AG04450 (cell line): ENCODE measurements around the gene CD44. TPM values are rescaled to one million over a fixed set of nuclear protein-coding genes. Genes with fewer than 3 reads are reported as not detected.

Experiments used
- CTCF ChIA-PET: fragments of 300-600, 350-600 bp; formaldehyde crosslinking; extraction: SDS; loops from one replicate; lab custom pipeline; 2022; ENCODE audit warnings: antibody characterized with exemption, inconsistent platforms; lab: Charles Lee
- POLR2A ChIA-PET: fragments of 350-600 bp; formaldehyde crosslinking; extraction: SDS; loops from one replicate; lab custom pipeline; 2021; ENCODE audit warnings: antibody characterized with exemption, inconsistent platforms; lab: Yijun Ruan, JAX
- DNase-seq: peaks from one replicate; pipeline ENCODE4 v3.0.0-alpha.2; 2011; ENCODE audit warnings: low read depth, low spot score
- H3K27ac ChIP-seq: one replicate; pipeline ENCODE4 v1.5.1; 2012; ENCODE audit warnings: low read depth, low read length, control low read depth
- H3K27me3 ChIP-seq: one replicate; pipeline ENCODE4 v1.6.0; 2012; ENCODE audit warnings: low read length; ENCODE audit not compliant: control insufficient read depth, insufficient read depth
- H3K4me3 ChIP-seq: 2 replicates; pipeline ENCODE4 v1.5.1; 2011; ENCODE audit warnings: mild to moderate bottlenecking, low read depth, low read length, control low read depth
- H3K9me3 ChIP-seq: 2 replicates; pipeline ENCODE4 v1.5.1; 2012; ENCODE audit warnings: low read length; ENCODE audit not compliant: control insufficient read depth, insufficient read depth
- polyA plus RNA-seq: library from polyadenylated mRNA; depleted of rRNA; stranded (reverse); fragments of >200 nt; gene quantifications from 2 replicates; pipeline ENCODE4 v1.2.3, GENCODE V29; 2011
- TF ChIP-seq, protein P1 (sequence below): IDR thresholded peaks from 2 replicates; pipeline ENCODE4 v1.5.1; 2011; ENCODE audit warnings: low read depth, low read length, control low read depth, inconsistent platforms

CD44 gene
- polyA plus RNA-seq, 1 experiment: 1,817 TPM

DNA sequence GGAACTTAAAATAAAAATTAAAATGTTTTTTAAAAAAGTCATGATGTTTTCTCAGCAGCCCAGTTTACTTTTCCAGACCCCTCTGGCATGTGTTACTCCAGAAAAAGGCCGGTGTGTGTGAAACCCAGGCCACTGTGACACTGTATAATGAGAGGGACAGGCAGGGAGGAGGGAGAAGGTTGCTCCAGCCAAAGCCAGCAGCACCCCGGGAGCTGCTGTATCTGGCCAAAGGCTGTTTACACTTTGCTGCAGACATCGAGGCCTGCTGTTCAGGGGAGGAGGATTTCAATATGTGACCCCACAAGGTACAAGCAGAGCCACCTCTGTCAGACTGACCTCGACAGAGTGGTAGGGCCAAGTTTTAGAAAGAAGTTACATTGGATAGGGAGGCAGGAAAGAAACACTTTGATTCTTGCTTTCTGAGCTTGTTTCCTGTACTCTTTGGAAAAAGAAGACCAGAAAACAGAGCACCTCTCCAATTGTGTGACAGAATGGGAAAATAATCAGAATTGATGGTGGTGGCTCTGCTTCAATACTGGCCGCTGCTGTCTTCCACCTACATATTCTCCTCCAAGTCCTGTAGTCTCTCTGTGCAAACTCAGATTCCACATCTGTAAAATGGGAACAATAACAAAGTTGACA, 41.0 kb upstream of the CD44 start:
- Histone ChIP-seq H3K4me3 (no peak overlapping the region), H3K27ac (no peak overlapping the region), H3K9me3 (no peaks in the 10 kb centered on the region), H3K27me3 (no peaks in the 10 kb centered on the region)
- ChIA-PET POLR2A (no interaction called here), CTCF (interaction anchor here (1.0 kb wide), 1 partner anchor 294 kb away, joined by 3 read pairs; no protein-coding TSS in a partner anchor)
- TF ChIP-seq, protein P1, sequence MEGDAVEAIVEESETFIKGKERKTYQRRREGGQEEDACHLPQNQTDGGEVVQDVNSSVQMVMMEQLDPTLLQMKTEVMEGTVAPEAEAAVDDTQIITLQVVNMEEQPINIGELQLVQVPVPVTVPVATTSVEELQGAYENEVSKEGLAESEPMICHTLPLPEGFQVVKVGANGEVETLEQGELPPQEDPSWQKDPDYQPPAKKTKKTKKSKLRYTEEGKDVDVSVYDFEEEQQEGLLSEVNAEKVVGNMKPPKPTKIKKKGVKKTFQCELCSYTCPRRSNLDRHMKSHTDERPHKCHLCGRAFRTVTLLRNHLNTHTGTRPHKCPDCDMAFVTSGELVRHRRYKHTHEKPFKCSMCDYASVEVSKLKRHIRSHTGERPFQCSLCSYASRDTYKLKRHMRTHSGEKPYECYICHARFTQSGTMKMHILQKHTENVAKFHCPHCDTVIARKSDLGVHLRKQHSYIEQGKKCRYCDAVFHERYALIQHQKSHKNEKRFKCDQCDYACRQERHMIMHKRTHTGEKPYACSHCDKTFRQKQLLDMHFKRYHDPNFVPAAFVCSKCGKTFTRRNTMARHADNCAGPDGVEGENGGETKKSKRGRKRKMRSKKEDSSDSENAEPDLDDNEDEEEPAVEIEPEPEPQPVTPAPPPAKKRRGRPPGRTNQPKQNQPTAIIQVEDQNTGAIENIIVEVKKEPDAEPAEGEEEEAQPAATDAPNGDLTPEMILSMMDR: no peak
- no peak for DNase-seq

DNA sequence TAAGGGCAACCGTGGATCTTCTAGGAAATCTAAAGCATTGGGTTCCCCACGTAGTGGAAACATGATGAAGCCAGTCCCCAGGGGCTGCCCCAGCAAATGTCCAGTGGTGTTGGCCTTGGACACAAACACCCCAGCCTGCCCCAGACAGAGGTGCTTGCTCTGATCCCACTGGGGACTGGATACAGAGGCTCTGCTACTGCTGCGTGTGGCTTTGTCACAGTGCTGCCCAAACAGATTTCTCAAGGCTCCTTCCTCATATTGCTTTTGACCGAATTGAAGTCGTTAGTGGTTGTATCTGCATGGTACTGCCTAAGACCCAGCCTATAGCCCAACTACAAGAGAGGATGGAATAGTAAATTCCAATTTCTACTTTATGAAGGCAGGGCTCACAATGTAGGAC, 40.1 kb upstream of the CD44 start:
- ChIA-PET POLR2A (no interaction called here), CTCF (interaction anchor here (1.0 kb wide), 1 partner anchor 293 kb away, joined by 3 read pairs; no protein-coding TSS in a partner anchor)
- Histone ChIP-seq H3K4me3 (no peak overlapping the region), H3K27ac (no peak overlapping the region), H3K27me3 (no peaks in the 10 kb centered on the region), H3K9me3 (no peaks in the 10 kb centered on the region)
- TF ChIP-seq, protein P1: no peak
- DNase-seq: no peak

DNA sequence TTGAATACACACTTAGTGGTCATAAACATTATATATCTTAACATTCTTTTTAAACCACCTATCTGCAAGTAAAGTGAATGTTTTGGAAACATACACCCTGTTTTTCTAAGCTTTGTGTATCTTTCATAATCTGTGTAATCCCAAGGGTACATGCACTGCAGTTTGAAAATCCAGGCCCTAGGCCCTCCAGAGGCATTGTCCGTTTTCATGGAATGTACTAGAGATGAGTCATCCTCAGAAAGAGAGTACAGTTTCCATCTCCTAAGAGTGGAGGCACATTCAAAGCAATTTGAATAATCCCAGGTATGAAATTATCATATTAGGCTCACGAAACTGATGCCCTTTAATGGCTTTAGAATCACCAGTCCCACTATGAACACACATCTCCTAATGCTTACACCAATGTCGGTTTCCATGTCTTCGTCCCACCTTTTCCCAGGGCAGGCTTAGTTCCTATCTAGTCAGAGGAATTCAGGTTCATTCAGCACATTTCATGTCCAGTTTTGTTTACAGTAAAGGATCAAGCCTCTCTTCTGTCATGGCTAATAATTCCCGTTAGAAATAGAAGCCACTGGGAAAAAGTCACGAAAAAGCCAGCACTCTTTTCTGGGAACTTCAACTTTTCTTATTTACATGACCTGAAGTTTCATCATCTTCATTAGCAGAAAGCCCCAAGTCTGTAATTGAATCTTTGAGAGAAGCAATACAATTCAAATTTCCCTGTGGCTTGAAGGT, 39.5 kb upstream of the CD44 start:
- Histone ChIP-seq H3K9me3 (no peaks in the 10 kb centered on the region), H3K27ac (no peak overlapping the region), H3K27me3 (no peaks in the 10 kb centered on the region), H3K4me3 (no peak overlapping the region)
- POLR2A ChIA-PET: no interaction called here
- CTCF ChIA-PET: interaction anchor here (1.0 kb wide), 1 partner anchor 292 kb away, joined by 3 read pairs; no protein-coding TSS in a partner anchor
- DNase-seq: no peak
- TF ChIP-seq, protein P1: no peak

DNA sequence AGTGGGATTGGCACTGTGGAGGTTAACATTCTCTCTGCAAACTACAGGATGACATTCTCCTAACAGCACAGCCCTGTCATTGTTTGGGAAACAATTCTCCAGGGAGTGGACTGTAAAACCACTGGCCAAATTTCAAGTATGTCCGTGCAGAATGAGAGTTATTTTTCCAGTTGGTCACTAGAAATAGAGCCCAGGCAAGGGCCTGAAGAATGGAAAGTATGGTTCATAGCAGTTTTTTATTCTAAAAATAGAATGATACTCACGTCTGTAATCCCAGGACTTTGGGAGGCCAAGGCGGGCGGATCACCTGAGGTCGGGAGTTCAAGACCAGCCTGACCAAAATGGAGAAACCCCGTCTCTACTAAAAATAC, 39.0 kb upstream of the CD44 start:
- Histone ChIP-seq H3K4me3 (no peak overlapping the region), H3K9me3 (no peaks in the 10 kb centered on the region), H3K27me3 (no peaks in the 10 kb centered on the region), H3K27ac (no peak overlapping the region)
- no peak for DNase-seq
- ChIA-PET POLR2A (no interaction called here), CTCF (interaction anchor here (0.6 kb wide), 1 partner anchor 90 kb away, joined by 3 read pairs; no protein-coding TSS in a partner anchor)
- TF ChIP-seq, protein P1: no peak

DNA sequence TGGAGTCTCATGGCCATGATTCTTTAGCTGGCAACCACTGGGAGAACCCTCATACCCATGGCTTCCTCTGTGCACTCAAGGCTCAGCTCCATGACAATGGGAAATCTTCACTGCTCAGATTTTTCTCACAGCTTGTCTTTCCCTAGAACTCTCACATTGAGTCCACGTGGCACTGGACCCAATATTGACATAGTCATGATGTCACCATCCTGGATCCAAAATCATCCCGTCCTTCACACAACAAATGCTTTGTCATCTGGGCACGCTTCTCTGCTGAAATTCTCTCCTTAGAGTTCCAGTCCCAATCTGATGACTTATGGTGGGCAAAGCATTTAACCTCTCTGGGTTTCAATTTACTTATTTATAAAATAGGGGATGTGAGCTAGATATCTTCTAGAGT, 37.7 kb upstream of the CD44 start:
- ChIA-PET CTCF (no interaction called here), POLR2A (no interaction called here)
- Histone ChIP-seq H3K27ac (no peak overlapping the region), H3K9me3 (no peaks in the 10 kb centered on the region), H3K27me3 (no peaks in the 10 kb centered on the region), H3K4me3 (no peak overlapping the region)
- DNase-seq: no peak
- TF ChIP-seq, protein P1: no peak
